Measurements from ENCODE around the gene PTGFRN. TPM values are rescaled to one million over a fixed set of nuclear protein-coding genes. Genes with fewer than 3 reads are reported as not detected.

PTGFRN gene
- polyA plus RNA-seq, 1 donor from 2014 or later: 20.1 TPM

DNA sequence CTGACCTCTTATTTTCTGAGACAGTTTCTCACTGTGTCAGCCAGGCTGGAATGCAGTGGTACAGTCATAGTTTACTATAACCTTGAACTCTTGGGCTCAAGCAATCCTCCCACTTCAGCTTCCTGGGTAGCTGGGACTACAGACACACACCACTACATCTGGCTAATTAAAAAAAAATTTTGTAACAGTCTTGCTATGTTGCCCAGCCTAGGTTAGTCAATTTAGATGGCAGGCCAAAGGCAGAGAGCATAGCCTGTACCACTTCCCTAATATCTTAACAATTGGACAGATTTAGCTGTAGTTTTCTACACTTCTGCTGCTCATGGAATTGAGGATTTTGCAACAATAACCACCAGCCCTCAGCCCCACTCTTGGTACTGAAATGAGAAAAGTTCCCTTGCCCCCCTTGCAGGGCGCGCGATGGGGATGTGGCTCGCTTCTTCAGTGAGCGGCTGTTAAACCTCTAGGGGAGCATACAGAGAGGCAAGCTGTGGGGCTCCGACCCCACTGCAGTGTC, 34.9 kb upstream of the PTGFRN start:
- Histone ChIP-seq H2AFZ (ENCODE audit: low read depth, low read length) (no peak overlapping the region), H3K27ac (ENCODE audit: low read length) (no peak overlapping the region), H3K9me3 (ENCODE audit: low read length) (no peaks in the 10 kb centered on the region), H3K9ac (ENCODE audit: low read length) (no peak overlapping the region), H3K4me2 (ENCODE audit: low read length) (no peak overlapping the region), H3K36me3 (ENCODE audit: insufficient read depth, low read length) (no peaks in the 10 kb centered on the region), H3K4me3 (ENCODE audit: low read length) (no peak overlapping the region), H3F3A (ENCODE audit: insufficient read depth, low read length, poor library complexity, severe bottlenecking) (peaks cover 4% of the 10 kb centered on the region), H3K27me3 (ENCODE audit: insufficient read depth, low read depth, low read length) (no peaks in the 10 kb centered on the region), H3K79me2 (replicated peaks; ENCODE audit: insufficient read depth, low read length) (no peaks in the 10 kb centered on the region), H4K20me1 (ENCODE audit: insufficient read depth) (no peaks in the 10 kb centered on the region), H3K9me2 (ENCODE audit: insufficient read depth, low read length) (no peaks in the 10 kb centered on the region)
- TF ChIP-seq SMC3 (conservative IDR thresholded peaks at IDR 0.05; ENCODE audit: poor library complexity) (no peak), TAF1 (IDR thresholded peaks at IDR 0.05; ENCODE audit: low read depth) (no peak), EP300 (conservative IDR thresholded peaks at IDR 0.05; ENCODE audit: poor library complexity, severe bottlenecking) (no peak), MXI1 (conservative IDR thresholded peaks at IDR 0.05; ENCODE audit: poor library complexity, severe bottlenecking) (no peak), POLR2AphosphoS5 (IDR thresholded peaks at IDR 0.05) (no peak), EZH2 (IDR thresholded peaks at IDR 0.05; ENCODE audit: borderline replicate concordance, insufficient read depth, low read length, poor library complexity, severe bottlenecking) (no peak), RAD21 (conservative IDR thresholded peaks at IDR 0.05) (no peak)
- TF ChIP-seq, protein P1, sequence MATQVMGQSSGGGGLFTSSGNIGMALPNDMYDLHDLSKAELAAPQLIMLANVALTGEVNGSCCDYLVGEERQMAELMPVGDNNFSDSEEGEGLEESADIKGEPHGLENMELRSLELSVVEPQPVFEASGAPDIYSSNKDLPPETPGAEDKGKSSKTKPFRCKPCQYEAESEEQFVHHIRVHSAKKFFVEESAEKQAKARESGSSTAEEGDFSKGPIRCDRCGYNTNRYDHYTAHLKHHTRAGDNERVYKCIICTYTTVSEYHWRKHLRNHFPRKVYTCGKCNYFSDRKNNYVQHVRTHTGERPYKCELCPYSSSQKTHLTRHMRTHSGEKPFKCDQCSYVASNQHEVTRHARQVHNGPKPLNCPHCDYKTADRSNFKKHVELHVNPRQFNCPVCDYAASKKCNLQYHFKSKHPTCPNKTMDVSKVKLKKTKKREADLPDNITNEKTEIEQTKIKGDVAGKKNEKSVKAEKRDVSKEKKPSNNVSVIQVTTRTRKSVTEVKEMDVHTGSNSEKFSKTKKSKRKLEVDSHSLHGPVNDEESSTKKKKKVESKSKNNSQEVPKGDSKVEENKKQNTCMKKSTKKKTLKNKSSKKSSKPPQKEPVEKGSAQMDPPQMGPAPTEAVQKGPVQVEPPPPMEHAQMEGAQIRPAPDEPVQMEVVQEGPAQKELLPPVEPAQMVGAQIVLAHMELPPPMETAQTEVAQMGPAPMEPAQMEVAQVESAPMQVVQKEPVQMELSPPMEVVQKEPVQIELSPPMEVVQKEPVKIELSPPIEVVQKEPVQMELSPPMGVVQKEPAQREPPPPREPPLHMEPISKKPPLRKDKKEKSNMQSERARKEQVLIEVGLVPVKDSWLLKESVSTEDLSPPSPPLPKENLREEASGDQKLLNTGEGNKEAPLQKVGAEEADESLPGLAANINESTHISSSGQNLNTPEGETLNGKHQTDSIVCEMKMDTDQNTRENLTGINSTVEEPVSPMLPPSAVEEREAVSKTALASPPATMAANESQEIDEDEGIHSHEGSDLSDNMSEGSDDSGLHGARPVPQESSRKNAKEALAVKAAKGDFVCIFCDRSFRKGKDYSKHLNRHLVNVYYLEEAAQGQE (IDR thresholded peaks at IDR 0.05; ENCODE audit: borderline replicate concordance): no peak
- TF ChIP-seq, protein P2, sequence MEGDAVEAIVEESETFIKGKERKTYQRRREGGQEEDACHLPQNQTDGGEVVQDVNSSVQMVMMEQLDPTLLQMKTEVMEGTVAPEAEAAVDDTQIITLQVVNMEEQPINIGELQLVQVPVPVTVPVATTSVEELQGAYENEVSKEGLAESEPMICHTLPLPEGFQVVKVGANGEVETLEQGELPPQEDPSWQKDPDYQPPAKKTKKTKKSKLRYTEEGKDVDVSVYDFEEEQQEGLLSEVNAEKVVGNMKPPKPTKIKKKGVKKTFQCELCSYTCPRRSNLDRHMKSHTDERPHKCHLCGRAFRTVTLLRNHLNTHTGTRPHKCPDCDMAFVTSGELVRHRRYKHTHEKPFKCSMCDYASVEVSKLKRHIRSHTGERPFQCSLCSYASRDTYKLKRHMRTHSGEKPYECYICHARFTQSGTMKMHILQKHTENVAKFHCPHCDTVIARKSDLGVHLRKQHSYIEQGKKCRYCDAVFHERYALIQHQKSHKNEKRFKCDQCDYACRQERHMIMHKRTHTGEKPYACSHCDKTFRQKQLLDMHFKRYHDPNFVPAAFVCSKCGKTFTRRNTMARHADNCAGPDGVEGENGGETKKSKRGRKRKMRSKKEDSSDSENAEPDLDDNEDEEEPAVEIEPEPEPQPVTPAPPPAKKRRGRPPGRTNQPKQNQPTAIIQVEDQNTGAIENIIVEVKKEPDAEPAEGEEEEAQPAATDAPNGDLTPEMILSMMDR (IDR thresholded peaks at IDR 0.05; ENCODE audit: poor library complexity, severe bottlenecking): no peak

DNA sequence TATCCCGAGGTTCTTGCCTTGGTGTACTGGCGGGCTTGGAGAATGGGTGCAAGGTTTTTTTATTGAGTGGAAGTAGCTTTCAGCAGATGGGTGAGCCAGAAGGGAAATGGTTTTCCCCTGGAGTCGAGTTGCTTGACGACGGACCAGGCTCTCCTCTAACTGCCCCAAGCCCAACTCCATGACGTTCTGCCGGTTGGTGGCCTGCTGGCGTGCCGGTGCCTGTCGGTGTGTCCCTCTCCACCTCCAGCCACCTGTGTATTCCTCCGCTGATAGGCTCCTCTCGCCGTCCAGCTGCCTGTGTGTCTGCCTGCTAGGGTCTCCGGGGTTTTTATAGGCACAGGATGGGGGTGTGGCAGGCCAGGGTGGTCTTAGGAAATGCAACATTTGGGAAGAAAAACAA, 34.3 kb upstream of the PTGFRN start:
- H3K4me3 ChIP-seq (ENCODE audit: low read length): no peak overlapping the region
- H3K4me2 ChIP-seq (ENCODE audit: low read length): no peak overlapping the region

More for the DNA sequence above, 34.3 kb upstream of the PTGFRN start:
- Histone ChIP-seq H3K27ac (ENCODE audit: low read length) (no peak overlapping the region), H2AFZ (ENCODE audit: low read depth, low read length) (no peak overlapping the region), H3K36me3 (ENCODE audit: insufficient read depth, low read length) (no peaks in the 10 kb centered on the region), H4K20me1 (ENCODE audit: insufficient read depth) (no peaks in the 10 kb centered on the region), H3K27me3 (ENCODE audit: insufficient read depth, low read depth, low read length) (no peaks in the 10 kb centered on the region), H3K9me2 (ENCODE audit: insufficient read depth, low read length) (no peaks in the 10 kb centered on the region), H3K79me2 (replicated peaks; ENCODE audit: insufficient read depth, low read length) (no peaks in the 10 kb centered on the region), H3K9ac (ENCODE audit: low read length) (no peak overlapping the region), H3F3A (ENCODE audit: insufficient read depth, low read length, poor library complexity, severe bottlenecking) (peaks cover 4% of the 10 kb centered on the region), H3K9me3 (ENCODE audit: low read length) (no peaks in the 10 kb centered on the region)
- TF ChIP-seq SMC3 (conservative IDR thresholded peaks at IDR 0.05; ENCODE audit: poor library complexity) (no peak), TAF1 (IDR thresholded peaks at IDR 0.05; ENCODE audit: low read depth) (no peak), POLR2AphosphoS5 (IDR thresholded peaks at IDR 0.05) (no peak), EP300 (conservative IDR thresholded peaks at IDR 0.05; ENCODE audit: poor library complexity, severe bottlenecking) (no peak), MXI1 (conservative IDR thresholded peaks at IDR 0.05; ENCODE audit: poor library complexity, severe bottlenecking) (no peak), RAD21 (conservative IDR thresholded peaks at IDR 0.05) (no peak), EZH2 (IDR thresholded peaks at IDR 0.05; ENCODE audit: borderline replicate concordance, insufficient read depth, low read length, poor library complexity, severe bottlenecking) (no peak)
- TF ChIP-seq, protein P1 (IDR thresholded peaks at IDR 0.05; ENCODE audit: borderline replicate concordance): no peak
- TF ChIP-seq, protein P2 (IDR thresholded peaks at IDR 0.05; ENCODE audit: poor library complexity, severe bottlenecking): no peak
